Lung microvascular endothelial cell (primary cell): ENCODE measurements around the gene MAN1C1. TPM values are rescaled to one million over a fixed set of nuclear protein-coding genes. Genes with fewer than 3 reads are reported as not detected.
A peak's percentile ranks its signal among the peaks of the same experiment; 100 is the strongest.

Source experiments
- DNase-seq, 2 donors: peaks; one replicate each; pipeline versions ENCODE4 v3.0.0 to v3.0.0-alpha.2; 2010; ENCODE audit warnings: low read depth in 2 of 2
- total RNA-seq: library from RNA; depleted of rRNA; stranded (reverse); fragments of >200 nt; gene quantifications from 2 replicates; pipeline ENCODE4 v1.2.1, GENCODE V29; 2014

MAN1C1 gene
- total RNA-seq, 1 donor from 2014 or later, result 0.79 TPM

GRCh38 chr1:25677193-25677773 lies 60.7 kb downstream of the MAN1C1 start:
- DNase-seq, result no peak

DNA sequence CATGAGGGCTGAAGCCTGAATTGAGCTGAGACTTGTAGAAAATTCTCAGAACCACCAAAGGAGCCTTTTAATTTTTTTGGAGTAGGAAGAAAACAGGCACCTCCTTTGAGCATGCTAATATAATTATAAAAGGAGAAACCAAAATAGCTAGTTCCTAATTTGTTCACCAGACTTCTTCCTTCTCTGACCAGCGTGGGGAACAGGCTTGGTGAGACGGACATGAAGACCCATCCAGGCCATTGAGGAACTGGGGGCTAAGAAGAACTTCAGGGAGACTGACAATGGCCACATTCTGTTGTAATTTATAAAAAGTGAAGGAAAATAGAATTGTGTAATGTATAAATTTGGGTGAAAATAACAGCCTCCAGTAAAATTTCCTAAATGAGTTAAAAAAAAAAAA lies 62.6 kb downstream of the MAN1C1 start:
- no peak for DNase-seq

DNA sequence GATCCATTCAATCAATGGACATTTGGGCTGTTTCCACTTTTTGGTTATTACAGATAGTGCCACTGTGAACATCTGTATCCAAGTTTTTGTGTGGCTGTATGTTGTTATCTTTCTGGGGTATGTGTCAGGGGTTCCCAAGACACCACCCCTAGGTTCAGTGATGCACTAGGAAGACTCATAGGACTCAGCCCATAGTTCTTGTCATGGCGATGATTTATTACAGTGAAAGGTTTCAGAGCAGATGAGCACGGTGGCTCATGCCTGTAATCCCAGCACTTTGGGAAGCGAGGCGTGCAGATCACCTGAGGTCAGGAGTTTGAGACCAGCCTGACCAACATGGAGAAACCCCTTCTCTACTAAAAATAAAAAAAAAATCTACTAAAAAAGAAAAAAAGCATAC lies 64.1 kb downstream of the MAN1C1 start:
- no peak for DNase-seq

DNA sequence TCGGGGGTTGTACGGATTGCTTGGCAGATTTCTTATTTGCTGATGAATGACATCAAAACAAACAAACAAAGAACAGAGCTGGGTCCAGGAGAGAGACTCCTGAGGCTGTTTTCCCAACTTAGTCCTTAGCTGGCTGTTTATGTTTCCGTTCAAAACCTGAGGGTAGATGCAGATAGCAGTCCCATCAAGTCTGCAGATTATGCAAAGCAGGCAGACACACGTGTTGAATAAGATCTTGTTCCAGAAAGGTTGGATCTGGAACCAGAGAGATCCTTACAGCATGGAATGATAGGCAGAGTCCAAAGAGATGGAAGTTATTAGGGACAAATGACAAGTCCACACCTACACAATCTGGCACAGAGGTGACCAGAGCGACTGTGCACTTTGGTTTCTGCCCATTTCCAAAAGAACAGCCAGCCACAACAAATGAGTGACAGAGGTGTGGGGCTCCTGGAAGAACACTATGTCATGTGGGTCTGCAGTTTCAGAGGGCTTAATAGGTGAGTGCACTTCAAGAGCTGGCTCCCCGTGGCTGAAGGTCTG lies 65.5 kb downstream of the MAN1C1 start:
- DNase-seq, result no peak

- DNase-seq, result no peak
These were observed 66.6 kb downstream of the MAN1C1 start for GRCh38 chr1:25683177-25683576.

DNA sequence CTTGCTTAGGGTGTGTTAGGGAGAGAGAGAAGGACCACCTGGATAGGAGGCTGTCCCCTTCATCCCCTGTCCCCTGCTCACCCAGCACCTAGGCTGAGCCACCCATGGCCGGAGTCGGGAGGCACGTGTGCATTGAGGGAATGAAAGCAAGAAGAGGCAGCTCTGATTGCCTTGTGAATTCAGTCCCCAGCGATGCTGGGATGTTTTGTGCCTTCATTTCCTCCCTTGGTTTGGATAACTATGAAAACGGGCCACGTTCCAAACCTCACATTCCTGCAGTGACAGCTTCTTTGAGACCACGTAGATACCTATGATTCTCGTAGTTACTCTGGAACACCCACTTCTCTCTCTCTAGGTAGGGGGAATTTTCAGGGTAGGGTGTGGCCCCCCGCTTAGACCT lies 67.1 kb downstream of the MAN1C1 start:
- DNase-seq, result peak in 1 of 2 donors; percentile 35

GRCh38 chr1:25684216-25684965 lies 67.8 kb downstream of the MAN1C1 start:
- no peak for DNase-seq

GRCh38 chr1:25685211-25685750 lies 68.7 kb downstream of the MAN1C1 start:
- no peak for DNase-seq

DNA sequence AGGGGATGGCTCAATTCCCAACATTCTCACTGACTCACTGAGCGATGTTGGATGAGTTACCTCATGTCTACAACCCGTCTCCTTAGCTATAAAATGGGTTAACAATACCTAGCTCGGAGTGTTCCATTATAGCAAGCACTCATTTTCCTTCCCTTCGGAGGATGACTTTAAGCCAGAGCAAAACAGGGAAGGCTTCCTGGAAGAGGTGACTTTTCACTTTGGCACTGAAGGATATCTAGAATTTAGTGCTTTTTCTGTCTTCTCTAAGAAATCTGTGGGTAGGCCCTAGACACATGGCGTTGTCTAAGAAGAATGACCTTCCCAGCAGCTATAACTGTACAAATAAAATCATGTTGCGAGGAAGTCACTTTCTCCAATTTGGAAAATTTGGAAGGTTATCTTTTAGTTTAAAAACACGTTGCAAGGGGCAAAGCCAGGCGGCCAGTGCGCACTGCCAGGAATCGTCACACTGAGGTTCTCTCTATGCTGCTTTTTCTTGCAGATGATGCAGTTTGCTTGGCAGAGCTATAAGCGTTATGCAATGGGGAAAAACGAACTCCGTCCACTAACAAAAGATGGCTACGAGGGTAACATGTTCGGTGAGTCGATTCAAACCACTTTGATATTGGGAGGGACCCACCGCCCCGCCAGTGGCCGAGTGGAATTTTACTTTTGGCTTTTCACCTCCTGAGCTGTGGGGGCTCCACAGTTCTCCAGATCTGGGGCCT lies 69.5 kb downstream of the MAN1C1 start:
- DNase-seq, result no peak

- no peak for DNase-seq
These were observed 70.8 kb downstream of the MAN1C1 start for GRCh38 chr1:25687221-25688017.

DNA sequence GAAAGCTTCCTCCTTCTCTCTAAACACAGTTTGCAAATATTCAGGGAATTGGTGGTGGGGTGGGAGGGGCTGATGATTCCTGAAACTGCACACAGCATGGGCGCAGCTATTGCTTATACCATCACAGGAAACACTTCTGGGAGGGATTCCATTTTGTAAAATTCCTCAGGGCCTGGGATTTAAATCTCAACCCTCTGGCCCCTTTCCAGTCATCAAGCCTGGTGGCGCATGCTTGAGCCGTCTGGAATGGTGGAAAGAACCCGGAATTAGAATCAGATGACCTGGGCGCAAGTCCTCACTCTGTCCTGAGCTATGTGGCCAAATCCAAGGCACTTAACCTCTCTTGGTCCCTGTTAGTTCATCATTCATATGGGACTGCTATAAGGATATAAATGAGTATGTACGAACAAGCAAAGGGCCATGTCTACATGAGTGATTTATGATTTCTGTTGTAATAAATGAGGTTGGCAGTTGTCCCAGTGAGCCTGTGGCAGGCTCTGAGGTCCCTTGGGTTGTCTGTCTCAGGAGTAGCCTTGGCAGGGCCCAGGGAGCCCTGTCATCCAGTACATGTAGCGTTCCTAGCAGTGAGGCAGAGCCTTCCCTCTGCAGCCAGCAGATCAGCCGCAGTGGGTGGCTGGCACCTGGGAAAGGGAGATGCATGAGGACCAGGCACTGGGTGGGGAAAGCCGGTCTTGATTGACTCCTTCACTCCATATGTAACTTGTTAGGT lies 72.0 kb downstream of the MAN1C1 start:
- no peak for DNase-seq

- DNase-seq, result no peak
These were observed 73.2 kb downstream of the MAN1C1 start for GRCh38 chr1:25689686-25690381.

DNA sequence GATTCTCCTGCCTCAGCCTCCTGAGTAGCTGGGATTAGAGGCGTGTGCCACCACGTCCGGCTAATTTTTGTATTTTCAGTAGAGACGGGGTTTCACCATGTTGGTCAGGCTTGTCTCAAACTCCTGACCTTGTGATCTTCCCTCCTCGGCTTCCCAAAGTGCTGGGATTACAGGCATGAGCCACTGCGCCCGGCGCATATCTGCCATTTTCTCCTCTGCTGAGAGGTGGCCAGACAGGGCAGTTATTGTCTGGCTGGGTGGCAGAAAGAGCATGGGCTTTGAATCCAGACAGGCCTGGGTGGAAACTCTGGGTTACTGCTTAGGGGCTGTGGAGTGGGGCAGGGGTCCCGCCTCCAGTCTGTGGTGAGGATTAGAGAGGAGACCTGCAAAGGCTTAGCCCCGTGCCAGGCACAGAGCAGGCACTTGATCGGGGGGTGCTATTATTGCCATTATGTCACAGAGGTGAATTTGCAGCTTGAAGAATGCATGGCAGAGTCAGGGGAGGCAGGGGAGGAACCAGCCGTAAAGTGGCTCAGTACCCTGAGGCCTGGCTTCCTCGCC lies 73.9 kb downstream of the MAN1C1 start:
- no peak for DNase-seq

DNA sequence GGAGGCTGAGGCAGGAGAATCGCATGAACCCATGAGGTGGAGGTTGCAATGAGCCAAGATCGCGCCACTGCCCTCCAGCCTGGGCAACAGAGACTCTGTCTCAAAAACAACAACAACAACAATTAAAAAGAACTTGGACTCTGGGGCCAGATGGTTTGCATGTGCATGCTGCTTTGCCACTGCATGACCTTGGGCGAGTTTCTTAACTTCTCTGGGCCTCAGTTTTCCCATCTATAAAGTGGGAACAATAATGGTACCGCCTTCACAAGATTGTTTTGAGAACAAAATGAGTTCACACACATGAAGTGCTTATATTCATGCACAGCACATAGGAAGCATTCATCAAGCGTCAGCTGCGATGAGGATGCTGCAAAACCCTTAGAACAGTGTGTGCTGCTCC lies 74.6 kb downstream of the MAN1C1 start:
- DNase-seq, result no peak

DNA sequence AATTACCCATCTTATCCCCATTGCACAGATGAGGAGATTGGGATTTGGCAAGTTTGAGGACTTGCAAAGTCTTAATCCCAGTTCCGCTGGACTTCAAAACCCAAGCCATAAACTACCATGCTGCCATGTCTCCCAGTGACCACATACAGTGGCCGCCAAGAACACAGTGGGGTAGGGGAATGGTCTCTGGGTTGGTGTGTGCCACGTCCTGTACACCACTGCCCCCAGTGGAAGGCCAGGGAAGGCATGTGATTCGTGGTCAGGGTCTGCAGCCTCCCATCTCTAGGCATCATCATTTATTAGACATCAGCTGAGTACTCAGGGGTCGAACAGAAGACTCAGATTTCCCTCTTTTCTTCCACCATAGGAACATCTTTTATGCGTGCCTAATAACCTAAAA lies 76.0 kb downstream of the MAN1C1 start:
- DNase-seq, result peak in 1 of 2 donors; percentile 45

DNA sequence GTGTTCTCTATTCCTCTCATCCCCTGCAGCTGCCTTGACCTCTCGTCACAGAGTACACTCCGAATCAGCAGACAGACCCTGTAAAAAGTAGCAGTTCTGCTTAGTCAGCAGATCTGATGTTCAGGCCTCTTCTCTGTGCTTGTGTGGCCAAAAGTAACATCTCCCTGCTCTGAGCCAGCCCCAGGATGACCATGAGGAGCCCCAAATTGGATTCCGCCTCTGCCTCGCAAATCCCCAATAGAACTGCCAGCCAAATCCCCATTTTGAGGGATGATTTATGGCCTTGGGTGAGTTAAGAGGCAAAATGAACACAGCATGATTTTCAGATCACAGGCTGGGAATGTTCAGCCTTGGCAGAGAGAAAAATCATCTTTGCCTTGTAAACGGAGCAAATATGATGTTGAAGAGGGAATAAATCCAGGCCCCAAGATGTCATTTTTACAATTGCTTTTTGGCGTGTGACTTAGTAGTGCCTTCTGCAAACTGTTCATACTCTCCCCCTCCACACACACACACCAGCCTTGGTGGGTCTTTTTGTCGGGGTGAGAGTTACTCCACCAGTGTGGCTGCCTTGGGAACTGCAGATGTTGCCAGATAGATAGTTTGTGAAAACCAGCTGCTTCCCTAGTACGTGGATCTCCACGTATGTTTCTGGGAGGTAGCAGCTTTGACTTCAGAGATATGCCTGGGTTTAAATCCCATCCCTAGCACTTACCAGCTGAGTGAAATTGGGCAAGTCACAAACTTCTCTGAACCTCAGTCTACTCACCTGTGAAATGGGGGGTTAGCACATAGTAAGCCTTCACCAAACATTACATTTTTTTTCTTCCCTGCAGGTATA lies 77.8 kb downstream of the MAN1C1 start:
- no peak for DNase-seq

DNA sequence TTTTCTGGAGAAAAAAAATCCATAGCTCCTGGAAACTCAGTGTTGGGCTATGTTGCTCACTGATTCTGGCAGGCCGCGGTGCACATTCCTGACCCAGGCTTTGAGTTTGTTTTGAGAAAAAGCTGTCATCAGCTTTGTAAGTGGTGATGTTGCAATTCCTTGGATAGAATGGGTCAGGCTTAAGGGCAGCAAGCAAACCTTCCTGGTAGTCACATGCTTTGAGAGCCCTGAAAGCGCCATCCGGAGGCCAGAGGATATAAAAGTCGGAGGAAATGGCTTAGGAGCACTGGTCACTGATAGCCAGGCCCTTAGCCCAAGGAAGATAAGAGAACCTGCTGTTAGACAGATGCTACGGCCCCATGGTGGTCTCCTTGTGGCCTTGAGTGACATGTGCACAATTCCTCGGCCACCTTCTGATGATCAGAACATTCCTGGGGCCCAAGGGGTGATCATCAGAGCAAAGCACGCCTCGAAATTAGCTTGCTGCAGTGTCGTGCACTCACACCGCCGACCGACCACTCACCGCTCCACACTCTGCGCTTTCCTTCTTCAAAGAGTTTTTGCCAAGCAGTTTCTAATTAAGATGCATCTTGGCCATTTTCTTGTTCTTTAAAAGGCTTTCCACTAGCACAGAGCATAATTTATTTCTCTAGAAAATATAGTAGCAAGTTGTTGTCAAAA lies 78.6 kb downstream of the MAN1C1 start:
- peak; percentile 9 to 83 for DNase-seq

DNA sequence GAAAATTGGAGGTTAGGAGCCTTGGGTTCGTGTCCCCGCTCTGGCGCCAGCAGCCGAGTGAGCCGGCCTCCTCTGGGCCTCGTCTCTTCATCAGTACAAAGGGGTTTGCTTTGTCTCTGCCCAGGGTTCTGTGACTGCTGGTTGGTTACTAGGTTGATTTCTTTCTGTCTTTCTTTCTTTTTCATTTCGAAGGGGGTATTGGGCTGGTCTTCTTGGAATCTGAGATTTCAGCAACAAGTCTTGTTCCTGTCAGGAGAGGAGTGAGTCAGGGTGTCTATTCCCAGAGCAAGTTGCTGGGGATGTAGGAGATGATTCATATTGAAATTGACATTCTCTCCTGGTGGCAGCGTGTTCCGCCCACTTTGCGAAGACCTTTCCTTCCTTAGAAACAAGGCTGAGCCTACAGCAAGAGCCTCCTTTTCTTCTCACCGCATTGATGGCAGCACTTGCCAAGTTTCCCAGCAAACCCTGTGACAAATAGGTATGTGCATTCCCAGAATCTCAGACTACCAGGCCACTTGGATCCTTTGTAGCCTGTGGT lies 79.2 kb downstream of the MAN1C1 start:
- DNase-seq, result peak in 1 of 2 donors; percentile 90
